Chondrocyte (in vitro differentiated cells): ENCODE measurements around the gene FAM227B. TPM values are rescaled to one million over a fixed set of nuclear protein-coding genes. Genes with fewer than 3 reads are reported as not detected.
"Not testable (repeated sequence)": the region's sequence is repeated elsewhere in the genome, so short reads cannot be mapped to it uniquely, and the experiment has no call there.

ENCODE experiments used
- DNase-seq: peaks from one replicate; pipeline ENCODE4 v3.0.0; 2021; ENCODE audit warnings: mixed read lengths, low spot score
- H3K27ac Mint-ChIP-seq: one replicate; pipeline ENCODE4 v1.8.0; 2021; ENCODE audit warnings: mild to moderate bottlenecking, moderate library complexity, mixed read lengths; ENCODE audit not compliant: unreplicated experiment
- H3K27me3 Mint-ChIP-seq: 2 replicates; pipeline ENCODE4 v1.8.0; 2021; ENCODE audit warnings: low read depth, mixed read lengths
- H3K36me3 Mint-ChIP-seq: 2 replicates; pipeline ENCODE4 v1.8.0; 2021; ENCODE audit warnings: low read depth, mixed read lengths
- H3K4me1 Mint-ChIP-seq: 2 replicates; pipeline ENCODE4 v1.8.0; 2021; ENCODE audit warnings: low read depth, mild to moderate bottlenecking, mixed read lengths
- H3K4me3 Mint-ChIP-seq: one replicate; pipeline ENCODE4 v1.8.0; 2021; ENCODE audit warnings: mild to moderate bottlenecking, moderate library complexity, mixed read lengths; ENCODE audit not compliant: unreplicated experiment
- H3K9me3 Mint-ChIP-seq: 2 replicates; pipeline ENCODE4 v1.8.0; 2021; ENCODE audit warnings: low read depth, mixed read lengths
- long read RNA-seq: library from polyadenylated mRNA; stranded (forward); transcript quantifications from one replicate; pipeline ENCODE4 v2.0.0, GENCODE V29; 2021
- total RNA-seq: library from RNA; stranded (reverse); gene quantifications from 3 replicates; pipeline ENCODE4 v1.2.1, GENCODE V29; 2021
- TF ChIP-seq, protein P1 (sequence below): fragments of 200-600 bp; sonication (generic); IDR thresholded peaks from 2 replicates; pipeline ENCODE4 v1.5.0; 2021; ENCODE audit warnings: antibody characterized with exemption, mild to moderate bottlenecking, moderate library complexity

The FAM227B gene, protein sequence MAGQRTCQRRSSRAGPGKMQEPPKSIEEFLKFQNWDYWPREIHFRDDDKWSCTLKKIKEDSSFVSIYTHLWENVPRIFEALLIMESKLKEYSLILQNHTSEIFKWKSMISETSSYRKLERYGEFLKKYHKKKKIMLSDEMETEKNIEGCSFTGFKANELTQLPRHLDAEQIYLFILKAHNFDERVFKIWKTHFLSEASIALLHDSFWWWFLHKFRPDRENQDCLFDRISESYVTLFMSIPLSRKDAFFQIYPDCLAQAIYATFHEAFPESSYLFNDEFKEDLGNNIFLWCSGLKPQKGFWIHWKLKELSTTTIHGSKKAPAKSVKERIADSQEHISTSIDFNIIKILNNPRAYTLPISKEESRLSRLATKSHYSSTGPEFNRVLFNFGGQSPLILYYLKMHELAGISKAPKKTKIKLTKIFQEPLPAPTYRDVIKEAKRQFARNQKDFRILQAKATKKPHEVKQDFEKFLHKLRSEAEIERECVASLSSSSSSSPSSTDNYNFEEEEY
- total RNA-seq: 1.00 to 2.2 TPM (median 1.9 TPM) in 3 replicates
- long read RNA-seq, partial matches to known transcripts: 0 of 2 reads
- long read RNA-seq, other reads (novel, unspliced or antisense): 2 of 2 reads

DNA sequence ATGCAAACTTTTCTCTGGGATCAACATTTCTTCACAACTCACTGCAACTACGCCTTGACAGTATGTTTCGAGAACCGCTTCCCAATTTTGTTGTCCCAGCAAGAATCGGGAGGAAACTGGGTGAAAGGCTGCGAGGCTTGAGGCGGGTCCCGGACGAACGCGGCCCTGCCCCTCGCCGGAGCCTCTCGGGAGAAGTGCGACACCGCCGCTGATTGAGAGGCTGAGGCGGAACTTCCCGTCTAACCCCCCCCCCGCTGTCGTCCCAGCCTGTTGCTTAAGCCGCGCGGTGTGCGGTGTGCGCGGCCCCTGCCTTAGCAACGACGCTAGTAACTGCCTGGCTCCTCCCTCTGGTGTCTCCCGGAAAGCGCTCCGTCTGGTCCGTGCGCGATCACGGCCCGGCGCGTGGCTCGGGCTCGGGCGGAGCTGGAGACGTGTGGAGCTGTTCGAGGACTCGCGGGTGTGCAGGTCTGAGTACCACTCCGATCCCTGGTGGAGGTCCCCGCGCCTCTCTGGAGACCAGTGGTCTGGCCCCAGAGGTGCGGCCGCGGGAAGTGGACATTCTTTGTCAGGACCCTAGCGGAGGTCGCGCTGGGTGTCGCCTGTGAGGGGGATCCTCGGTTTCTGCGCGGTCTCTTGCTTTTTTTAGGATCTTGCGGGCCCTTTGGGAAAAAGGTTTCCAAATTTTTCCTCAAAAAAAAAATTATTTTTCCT, at the start of gene FAM227B, which contains the start of gene DTWD1:
TSS of gene FAM227B (minus strand) at position 161 of the 711 bp plus-strand sequence. CDS start 5,647 bp downstream, outside the sequence.
TSS of gene DTWD1 (plus strand) at position 391 of the 711 bp plus-strand sequence. CDS start 4,120 bp downstream, outside the sequence.
- Mint-ChIP-seq H3K4me1 (peaks cover 48% of the 10 kb centered on the region), H3K27ac (peak within 1 kb of the TSS; percentile 99), H3K27me3 (no peaks in the 10 kb centered on the region), H3K4me3 (peak within 1 kb of the TSS; percentile 94), H3K36me3 (peaks cover 10% of the 10 kb centered on the region), H3K9me3 (peaks cover 14% of the 10 kb centered on the region)
- TF ChIP-seq, protein P1, sequence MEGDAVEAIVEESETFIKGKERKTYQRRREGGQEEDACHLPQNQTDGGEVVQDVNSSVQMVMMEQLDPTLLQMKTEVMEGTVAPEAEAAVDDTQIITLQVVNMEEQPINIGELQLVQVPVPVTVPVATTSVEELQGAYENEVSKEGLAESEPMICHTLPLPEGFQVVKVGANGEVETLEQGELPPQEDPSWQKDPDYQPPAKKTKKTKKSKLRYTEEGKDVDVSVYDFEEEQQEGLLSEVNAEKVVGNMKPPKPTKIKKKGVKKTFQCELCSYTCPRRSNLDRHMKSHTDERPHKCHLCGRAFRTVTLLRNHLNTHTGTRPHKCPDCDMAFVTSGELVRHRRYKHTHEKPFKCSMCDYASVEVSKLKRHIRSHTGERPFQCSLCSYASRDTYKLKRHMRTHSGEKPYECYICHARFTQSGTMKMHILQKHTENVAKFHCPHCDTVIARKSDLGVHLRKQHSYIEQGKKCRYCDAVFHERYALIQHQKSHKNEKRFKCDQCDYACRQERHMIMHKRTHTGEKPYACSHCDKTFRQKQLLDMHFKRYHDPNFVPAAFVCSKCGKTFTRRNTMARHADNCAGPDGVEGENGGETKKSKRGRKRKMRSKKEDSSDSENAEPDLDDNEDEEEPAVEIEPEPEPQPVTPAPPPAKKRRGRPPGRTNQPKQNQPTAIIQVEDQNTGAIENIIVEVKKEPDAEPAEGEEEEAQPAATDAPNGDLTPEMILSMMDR: peak; percentile 37
- peak; percentile 97 for DNase-seq

DNA sequence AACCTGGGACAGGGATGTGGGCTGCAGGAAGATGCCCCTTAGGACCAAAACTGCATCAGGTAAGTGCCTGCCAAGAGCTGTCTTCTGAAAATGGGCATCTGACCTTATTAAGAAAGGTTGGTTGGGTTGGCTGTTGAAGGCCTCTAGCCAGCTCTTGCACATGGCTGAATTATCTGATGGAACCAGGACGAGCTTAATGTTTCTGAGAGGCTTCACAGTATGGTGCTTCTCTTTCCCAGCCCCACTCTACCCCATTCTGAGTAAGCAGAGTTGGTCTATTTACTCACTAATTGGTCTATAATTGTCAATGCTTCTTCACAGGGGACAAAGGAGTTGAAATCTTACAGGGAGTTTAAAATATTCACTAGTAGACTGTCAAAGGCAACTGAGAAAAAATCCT, 48.7 kb upstream of the FAM227B start:
- no peak overlapping the region for H3K4me3 Mint-ChIP-seq
- TF ChIP-seq, protein P1: no peak

DNA sequence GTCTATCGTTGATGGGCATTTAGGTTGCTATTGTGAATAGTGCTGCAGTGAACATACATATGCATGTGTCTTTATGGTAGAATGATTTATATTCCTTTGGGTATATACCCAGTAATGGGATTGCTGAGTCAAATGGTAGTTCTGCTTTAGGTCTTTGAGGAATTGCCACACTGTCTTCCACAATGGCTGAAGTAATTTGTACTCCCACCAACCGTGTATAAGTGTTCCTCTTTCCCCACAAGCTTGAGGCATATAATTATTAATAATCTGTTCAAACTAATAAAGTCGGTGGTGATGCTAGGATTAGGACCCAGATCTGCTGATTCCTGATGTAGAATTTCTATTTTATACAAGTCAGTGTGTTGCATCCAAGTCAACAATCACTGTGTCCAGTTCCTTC, 45.9 kb upstream of the FAM227B start:
- DNase-seq: not testable (repeated sequence)

More for the DNA sequence above, 48.7 kb upstream of the FAM227B start:
- Mint-ChIP-seq H3K9me3 (no peaks in the 10 kb centered on the region), H3K4me1 (peaks cover under 1% of the 10 kb centered on the region), H3K27me3 (no peaks in the 10 kb centered on the region), H3K36me3 (no peaks in the 10 kb centered on the region), H3K27ac (no peak overlapping the region)
- DNase-seq: no peak

DNA sequence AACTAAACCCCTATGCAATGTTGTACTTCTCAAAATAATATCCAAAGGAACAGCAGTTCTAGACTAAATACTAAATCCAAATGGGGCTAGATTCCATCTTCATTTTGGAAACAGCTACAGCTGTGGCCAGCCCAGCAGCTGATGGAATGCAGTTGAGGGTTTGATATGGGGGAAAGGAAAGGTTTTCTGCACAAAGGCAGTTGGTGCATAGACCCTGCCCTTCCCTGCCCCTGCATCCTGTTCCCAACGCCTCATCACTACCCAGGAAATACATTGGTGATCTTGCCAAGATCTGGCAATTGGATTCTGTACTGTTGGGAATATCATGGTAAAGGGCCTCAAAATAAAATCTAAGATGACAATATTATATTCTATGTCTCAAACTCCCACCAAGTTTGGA, 44.1 kb upstream of the FAM227B start:
- Mint-ChIP-seq H3K36me3 (no peaks in the 10 kb centered on the region), H3K4me1 (no peaks in the 10 kb centered on the region), H3K4me3 (no peak overlapping the region)

More for the DNA sequence above, 45.9 kb upstream of the FAM227B start:
- H3K4me3 Mint-ChIP-seq, H3K9me3 Mint-ChIP-seq, H3K27ac Mint-ChIP-seq, H3K36me3 Mint-ChIP-seq, H3K4me1 Mint-ChIP-seq, H3K27me3 Mint-ChIP-seq: not testable (repeated sequence)

DNA sequence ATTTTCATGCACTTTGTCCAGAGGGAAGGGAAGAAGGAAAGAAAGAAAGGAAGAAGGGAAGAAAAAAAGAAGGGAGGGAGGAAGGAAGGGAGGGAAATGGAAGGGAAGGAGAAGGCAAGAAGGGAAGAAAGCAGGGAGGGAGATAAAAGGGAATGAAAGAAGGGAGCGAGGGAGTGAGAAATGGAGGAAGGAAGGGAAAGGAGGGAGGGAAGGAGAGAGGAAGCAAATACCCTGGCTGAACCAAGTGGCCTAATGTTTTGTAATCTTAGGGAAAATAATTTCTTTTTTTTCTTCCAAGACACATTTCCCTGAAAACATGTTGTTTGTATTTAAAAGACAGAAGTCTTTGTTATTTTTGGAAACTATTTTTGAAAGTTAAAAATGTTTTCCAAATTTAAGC, 36.1 kb upstream of the FAM227B start:
- Mint-ChIP-seq H3K27ac (no peak overlapping the region), H3K9me3 (peaks cover 41% of the 10 kb centered on the region), H3K36me3 (peaks cover 7% of the 10 kb centered on the region), H3K27me3 (peaks cover 2% of the 10 kb centered on the region), H3K4me1 (no peaks in the 10 kb centered on the region), H3K4me3 (no peak overlapping the region)
- no peak for DNase-seq
- TF ChIP-seq, protein P1: no peak

More for the DNA sequence above, 44.1 kb upstream of the FAM227B start:
- no peak for DNase-seq
- TF ChIP-seq, protein P1: no peak
- peaks cover 6% of the 10 kb centered on the region for H3K27me3 Mint-ChIP-seq
- H3K9me3 Mint-ChIP-seq: no peaks in the 10 kb centered on the region
- H3K27ac Mint-ChIP-seq: no peak overlapping the region
